Keratinocyte (primary cell): ENCODE measurements around the gene PPP2R5A. TPM values are rescaled to one million over a fixed set of nuclear protein-coding genes. Genes with fewer than 3 reads are reported as not detected.

ENCODE experiments used
- DNase-seq: peaks from one replicate; pipeline ENCODE4 v3.0.0-alpha.2; 2011; ENCODE audit warnings: low read depth, missing footprints, low spot score
- FAIRE-seq: peaks from 2 replicates; lab custom pipeline; 2011; peaks lifted over from hg19 to GRCh38; lab: Jason Lieb, UNC
- H2AFZ ChIP-seq: 2 replicates; pipeline ENCODE4 v1.6.0; 2012; ENCODE audit warnings: low read length, control low read depth, inconsistent platforms; ENCODE audit not compliant: control insufficient read depth
- H3K27ac ChIP-seq: 2 replicates; pipeline ENCODE4 v1.5.1; 2011; ENCODE audit warnings: low read length; ENCODE audit not compliant: control insufficient read depth, insufficient read depth
- H3K27me3 ChIP-seq: 3 replicates; pipeline ENCODE4 v1.6.0; 2011; ENCODE audit warnings: low read length; ENCODE audit not compliant: control insufficient read depth, insufficient read depth; ENCODE audit errors: extremely low read depth
- H3K36me3 ChIP-seq, 2 experiments: 2 replicates in 1 of 2; 3 replicates in 1 of 2; pipeline ENCODE4 v1.5.1; 2011; ENCODE audit warnings: low read length in 2 of 2, mild to moderate bottlenecking in 1 of 2; ENCODE audit not compliant: control insufficient read depth in 2 of 2, insufficient read depth in 2 of 2; ENCODE audit errors: extremely low read depth in 1 of 2
- H3K4me1 ChIP-seq: 3 replicates; pipeline ENCODE4 v1.5.1; 2011; ENCODE audit warnings: low read length; ENCODE audit not compliant: control insufficient read depth, insufficient read depth; ENCODE audit errors: extremely low read depth
- H3K4me2 ChIP-seq: 3 replicates; pipeline ENCODE4 v1.6.0; 2011; ENCODE audit warnings: low read depth, low read length; ENCODE audit not compliant: control insufficient read depth, insufficient read depth; ENCODE audit errors: extremely low read depth
- H3K4me3 ChIP-seq, 3 experiments: fragments of 200-600 bp in 1 of 3; sonication (generic) in 1 of 3; 2 replicates in 2 of 3; 3 replicates in 1 of 3; pipeline ENCODE4 v1.5.1; 2011 to 2016; ENCODE audit warnings: low read length in 3 of 3, mild to moderate bottlenecking in 3 of 3, control low read depth in 2 of 3, inconsistent platforms in 1 of 3, low read depth in 1 of 3, mixed read lengths in 1 of 3, mixed run types in 1 of 3, moderate library complexity in 1 of 3; ENCODE audit not compliant: control insufficient read depth in 2 of 3, insufficient read depth in 2 of 3; ENCODE audit errors: extremely low read depth in 1 of 3
- H3K79me2 ChIP-seq: 2 replicates; pipeline ENCODE4 v1.6.0; 2012; ENCODE audit warnings: low read length; ENCODE audit not compliant: control insufficient read depth, insufficient read depth
- H3K9ac ChIP-seq: 3 replicates; pipeline ENCODE4 v1.6.0; 2011; ENCODE audit warnings: low read length; ENCODE audit not compliant: control insufficient read depth, insufficient read depth; ENCODE audit errors: extremely low read depth
- H3K9me1 ChIP-seq: 3 replicates; pipeline ENCODE4 v1.6.0; 2011; ENCODE audit warnings: low read length; ENCODE audit not compliant: control insufficient read depth, insufficient read depth; ENCODE audit errors: extremely low read depth
- H3K9me3 ChIP-seq: 2 replicates; pipeline ENCODE4 v1.5.1; 2012; ENCODE audit warnings: low read depth, low read length; ENCODE audit not compliant: control insufficient read depth
- H4K20me1 ChIP-seq: 3 replicates; pipeline ENCODE4 v1.6.0; 2011; ENCODE audit warnings: low read length; ENCODE audit not compliant: control insufficient read depth, insufficient read depth; ENCODE audit errors: extremely low read depth
- CTCF ChIP-seq, 3 experiments: IDR thresholded peaks in 1 of 3; conservative IDR thresholded peaks in 1 of 3; optimal IDR thresholded peaks in 1 of 3; 2 replicates in 2 of 3; 3 replicates in 1 of 3; pipeline versions ENCODE3 to v1.5.1; 2011; ENCODE audit warnings: low read length in 3 of 3, mild to moderate bottlenecking in 3 of 3, moderate library complexity in 2 of 3, control low read depth in 1 of 3, inconsistent platforms in 1 of 3; ENCODE audit not compliant: insufficient read depth in 2 of 3; ENCODE audit errors: extremely low read depth in 1 of 3
- EZH2 ChIP-seq: IDR thresholded peaks from one replicate; pipeline ENCODE4 v1.6.1; 2012; ENCODE audit warnings: inconsistent platforms, mild to moderate bottlenecking, low read length, moderate library complexity
- dilution Hi-C: fragments of 300-500 bp; cut with MboI; formaldehyde crosslinking; loops from one replicate; pipeline ENCODE4 v1.7.0; 2020; ENCODE audit warnings: low sequenced_read_pairs; ENCODE audit not compliant: extremely low pct_ligation_motif_present
- polyA plus RNA-seq, 5 experiments: library from polyadenylated mRNA; depleted of rRNA in 3 of 5; stranded (reverse) in 3 of 5; stranded (forward) in 1 of 5; unstranded in 1 of 5; fragments of >200 nt; gene quantifications; 1 replicate in 1 of 5; 2 replicates in 3 of 5; 3 replicates in 1 of 5; pipeline versions ENCODE4 v1.2.1 to v1.2.3, GENCODE V29; 2011 to 2012; ENCODE audit warnings: missing spikeins in 2 of 5, low read depth in 1 of 5, low replicate concordance in 1 of 5

The PPP2R5A gene
- polyA plus RNA-seq, 1 donor (not counting 4 experiments of a cell fraction or from before 2014, with no cell fraction given): 26.2 TPM

GRCh38 chr1:212297338-212297737 lies 12.1 kb downstream of the PPP2R5A start:
- no peak for DNase-seq
- Histone ChIP-seq H3K9me3 (no peaks in the 10 kb centered on the region), H4K20me1 (peaks cover 9% of the 10 kb centered on the region), H3K79me2 (peaks cover 47% of the 10 kb centered on the region), H3K27me3 (no peaks in the 10 kb centered on the region), H3K9me1 (no peaks in the 10 kb centered on the region), H2AFZ (no peak overlapping the region), H3K27ac (no peak overlapping the region), H3K36me3 (no peaks in the 10 kb centered on the region), H3K4me1 (peaks cover 7% of the 10 kb centered on the region), H3K4me3 (no peak overlapping the region), H3K9ac (no peak overlapping the region), H3K4me2 (no peak overlapping the region)
- FAIRE-seq: no peak
- dilution Hi-C loops: no loop called here
- no peak for TF ChIP-seq CTCF (optimal IDR thresholded peaks at IDR 0.05 in 1 of 3, IDR thresholded peaks at IDR 0.05 in 1 of 3, conservative IDR thresholded peaks at IDR 0.05 in 1 of 3; ENCODE audit: extremely low read depth in 1 of 3, insufficient read depth in 2 of 3, low read length in 3 of 3)
- no peak for TF ChIP-seq EZH2

GRCh38 chr1:212301580-212301979 lies 16.4 kb downstream of the PPP2R5A start:
- H3K4me2 ChIP-seq: no peak overlapping the region
- FAIRE-seq (no peak), DNase-seq (no peak)
- dilution Hi-C loops: no loop called here
- H3K4me1 ChIP-seq: peaks cover 4% of the 10 kb centered on the region
- H2AFZ ChIP-seq: no peak overlapping the region
- H3K27me3 ChIP-seq: no peaks in the 10 kb centered on the region
- no peak for TF ChIP-seq CTCF (optimal IDR thresholded peaks at IDR 0.05 in 1 of 3, IDR thresholded peaks at IDR 0.05 in 1 of 3, conservative IDR thresholded peaks at IDR 0.05 in 1 of 3; ENCODE audit: extremely low read depth in 1 of 3, insufficient read depth in 2 of 3, low read length in 3 of 3)
- no peak for TF ChIP-seq EZH2
- no peaks in the 10 kb centered on the region for H3K9me1 ChIP-seq
- no peak overlapping the region for H3K27ac ChIP-seq
- no peaks in the 10 kb centered on the region for H3K36me3 ChIP-seq
- no peaks in the 10 kb centered on the region for H4K20me1 ChIP-seq
- no peaks in the 10 kb centered on the region for H3K9me3 ChIP-seq
- H3K9ac ChIP-seq: no peak overlapping the region
- peaks cover 30% of the 10 kb centered on the region for H3K79me2 ChIP-seq
- no peak overlapping the region for H3K4me3 ChIP-seq
